A673 (cell line): ENCODE results near the gene SYNJ2. TPM values are rescaled to one million over a fixed set of nuclear protein-coding genes. Genes with fewer than 3 reads are reported as not detected.

Experiments used
- BruUV-seq: library from RNA; stranded (reverse); fragments of 400-500 nt; replicated peaks from 2 replicates; lab custom pipeline; 2021; lab: Mats Ljungman, UMichigan
- CTCF ChIA-PET: fragments of 300-600 bp; sonication (Branson Sonifier 250); formaldehyde crosslinking; loops from one replicate; lab custom pipeline; 2022; ENCODE audit warnings: antibody characterized with exemption; lab: Charles Lee
- POLR2A ChIA-PET: fragments of 300-600 bp; sonication (Branson Sonifier 250); formaldehyde crosslinking; loops from one replicate; lab custom pipeline; 2022; ENCODE audit warnings: antibody characterized with exemption; ENCODE audit not compliant: low non-redundant PET; lab: Charles Lee
- DNase-seq: peaks from one replicate; pipeline ENCODE4 v3.0.0-alpha.2; 2015; ENCODE audit warnings: low spot score
- H3K27ac ChIP-seq: fragments of 200-600 bp; sonication (generic); 2 replicates; pipeline ENCODE4 v1.5.1; 2016; ENCODE audit warnings: mixed run types, low read depth, mild to moderate bottlenecking, mixed read lengths, antibody characterized with exemption, low read length; ENCODE audit not compliant: poor library complexity, severe bottlenecking
- H3K27me3 ChIP-seq: fragments of 200-600 bp; sonication (generic); replicated peaks from 2 replicates; pipeline ENCODE4 v1.6.1; 2017; ENCODE audit warnings: mixed run types, low read depth, mild to moderate bottlenecking, mixed read lengths, antibody characterized with exemption, low read length; ENCODE audit not compliant: insufficient read depth, poor library complexity
- H3K36me3 ChIP-seq: fragments of 200-600 bp; sonication (generic); 2 replicates; pipeline ENCODE4 v1.6.1; 2016; ENCODE audit warnings: mixed run types, mild to moderate bottlenecking, mixed read lengths, antibody characterized with exemption, low read length; ENCODE audit not compliant: insufficient read depth, poor library complexity, severe bottlenecking
- H3K4me1 ChIP-seq: fragments of 200-600 bp; sonication (generic); 2 replicates; pipeline ENCODE4 v1.6.1; 2017; ENCODE audit warnings: mixed run types, mild to moderate bottlenecking, mixed read lengths, antibody characterized with exemption, low read length; ENCODE audit not compliant: insufficient read depth, poor library complexity, severe bottlenecking
- H3K4me3 ChIP-seq: fragments of 200-600 bp; sonication (generic); 2 replicates; pipeline ENCODE4 v1.5.1; 2016; ENCODE audit warnings: low read depth, mixed run types, mild to moderate bottlenecking, mixed read lengths, low read length; ENCODE audit not compliant: poor library complexity, severe bottlenecking
- H3K9me3 ChIP-seq: fragments of 200-600 bp; sonication (generic); 2 replicates; pipeline ENCODE4 v1.6.1; 2016; ENCODE audit warnings: mixed run types, low read depth, mild to moderate bottlenecking, mixed read lengths, antibody characterized with exemption, low read length; ENCODE audit not compliant: poor library complexity, severe bottlenecking
- EZH2 ChIP-seq: fragments of 200-600 bp; sonication (generic); IDR thresholded peaks from 2 replicates; pipeline ENCODE4 v1.6.1; 2017; ENCODE audit warnings: borderline replicate concordance, low read depth, mild to moderate bottlenecking, mixed read lengths, antibody characterized with exemption, low read length; ENCODE audit not compliant: poor library complexity, severe bottlenecking
- intact Hi-C: fragments of 100-400 bp; cut with micrococcal nuclease; formaldehyde crosslinking; loops from one replicate; pipeline ENCODE4 v1.10.0; 2022; ENCODE audit not compliant: unreplicated experiment
- total RNA-seq: library from RNA; stranded (reverse); gene quantifications from 2 replicates; pipeline ENCODE4 v1.2.3, GENCODE V29; 2021
- TF ChIP-seq, protein P1 (sequence below): fragments of 300-800, 200-600 bp; sonication (generic); conservative IDR thresholded peaks from 2 replicates; pipeline ENCODE4 v1.5.1; 2017; ENCODE audit warnings: low read depth, mild to moderate bottlenecking, antibody characterized with exemption, low read length, moderate library complexity, mixed read lengths

SYNJ2 gene
- total RNA-seq, 1 experiment from 2014 or later = 37.0 TPM

DNA sequence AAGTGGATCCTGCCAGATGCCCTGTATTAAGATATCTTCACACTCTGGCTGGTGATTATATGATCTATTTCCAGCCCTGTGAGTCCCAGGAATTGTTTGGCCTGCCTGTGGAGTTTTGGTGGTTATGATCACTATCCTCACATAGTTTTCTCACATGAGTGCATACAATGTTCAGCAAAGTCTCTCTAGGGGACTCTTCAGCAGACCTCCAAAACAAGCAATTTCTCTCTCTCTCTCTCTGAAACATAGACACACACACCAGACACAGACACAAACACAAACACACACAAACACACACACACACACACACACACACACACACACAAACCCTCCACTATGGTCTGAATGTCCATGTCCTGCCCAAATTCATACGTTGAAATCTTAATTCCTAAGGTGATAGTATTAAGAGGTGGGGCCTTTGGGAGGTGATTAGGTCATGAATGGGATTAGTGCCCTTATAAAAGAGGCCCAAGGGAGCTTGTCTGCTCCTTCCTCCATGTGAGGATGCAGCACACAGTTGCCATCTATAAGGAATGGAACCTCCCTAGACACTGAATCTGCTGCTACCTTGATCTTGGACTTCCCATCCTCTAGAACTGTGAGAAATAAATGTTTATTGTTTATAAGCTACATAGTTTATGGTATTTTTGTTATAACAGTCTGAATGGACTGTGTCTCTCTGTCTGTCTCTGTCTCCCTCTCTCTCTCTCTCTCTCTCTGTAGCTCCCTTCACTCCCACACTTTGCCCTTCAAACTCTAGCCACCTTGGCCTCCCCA, 22.0 kb upstream of the SYNJ2 start:
- Histone ChIP-seq H3K4me1 (no peaks in the 10 kb centered on the region), H3K36me3 (no peaks in the 10 kb centered on the region), H3K4me3 (no peak overlapping the region), H3K9me3 (peaks cover 8% of the 10 kb centered on the region), H3K27ac (no peak overlapping the region), H3K27me3 (no peaks in the 10 kb centered on the region)
- ChIA-PET CTCF (no interaction called here), POLR2A (no interaction called here)
- TF ChIP-seq EZH2 = no peak
- TF ChIP-seq, protein P1, sequence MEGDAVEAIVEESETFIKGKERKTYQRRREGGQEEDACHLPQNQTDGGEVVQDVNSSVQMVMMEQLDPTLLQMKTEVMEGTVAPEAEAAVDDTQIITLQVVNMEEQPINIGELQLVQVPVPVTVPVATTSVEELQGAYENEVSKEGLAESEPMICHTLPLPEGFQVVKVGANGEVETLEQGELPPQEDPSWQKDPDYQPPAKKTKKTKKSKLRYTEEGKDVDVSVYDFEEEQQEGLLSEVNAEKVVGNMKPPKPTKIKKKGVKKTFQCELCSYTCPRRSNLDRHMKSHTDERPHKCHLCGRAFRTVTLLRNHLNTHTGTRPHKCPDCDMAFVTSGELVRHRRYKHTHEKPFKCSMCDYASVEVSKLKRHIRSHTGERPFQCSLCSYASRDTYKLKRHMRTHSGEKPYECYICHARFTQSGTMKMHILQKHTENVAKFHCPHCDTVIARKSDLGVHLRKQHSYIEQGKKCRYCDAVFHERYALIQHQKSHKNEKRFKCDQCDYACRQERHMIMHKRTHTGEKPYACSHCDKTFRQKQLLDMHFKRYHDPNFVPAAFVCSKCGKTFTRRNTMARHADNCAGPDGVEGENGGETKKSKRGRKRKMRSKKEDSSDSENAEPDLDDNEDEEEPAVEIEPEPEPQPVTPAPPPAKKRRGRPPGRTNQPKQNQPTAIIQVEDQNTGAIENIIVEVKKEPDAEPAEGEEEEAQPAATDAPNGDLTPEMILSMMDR = no peak
- intact Hi-C loops = no loop called here
- DNase-seq = no peak
- BruUV-seq = no TSS peak

DNA sequence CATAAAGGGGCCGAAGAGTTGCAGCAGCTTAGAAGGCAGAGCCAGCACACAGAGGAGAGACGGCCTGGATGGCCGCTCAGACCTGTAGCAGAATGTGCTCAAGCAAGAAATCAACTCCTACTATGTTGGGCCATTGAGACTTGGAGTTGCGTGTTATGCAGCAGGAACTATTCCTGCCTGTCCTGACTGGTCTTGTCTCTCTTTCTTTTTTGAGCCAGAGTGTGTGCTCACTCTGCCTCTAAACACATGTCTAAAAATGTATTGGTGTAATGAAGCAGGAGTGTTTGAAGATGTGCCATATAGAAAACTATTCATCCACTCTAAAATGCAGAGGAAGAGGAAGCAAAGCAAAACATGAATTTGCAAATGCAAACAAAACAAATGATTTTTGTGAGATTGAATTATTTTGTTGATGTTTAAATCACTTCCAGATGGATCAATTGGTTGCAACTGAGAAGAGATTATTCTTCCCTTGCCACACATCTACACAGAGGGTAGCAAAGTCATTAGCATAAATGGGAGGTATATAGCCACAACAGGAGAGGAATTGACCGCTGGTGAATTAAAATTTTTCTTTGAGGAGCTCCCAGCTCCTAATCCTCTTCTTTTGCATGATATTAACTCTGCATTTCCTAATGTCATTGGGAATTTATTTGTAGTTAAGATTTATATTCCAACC, 20.4 kb upstream of the SYNJ2 start:
- no peak for DNase-seq
- no peaks in the 10 kb centered on the region for H3K36me3 ChIP-seq
- POLR2A ChIA-PET = no interaction called here
- no peak overlapping the region for H3K4me3 ChIP-seq
- peaks cover 8% of the 10 kb centered on the region for H3K9me3 ChIP-seq
- CTCF ChIA-PET = no interaction called here
- H3K27me3 ChIP-seq = no peaks in the 10 kb centered on the region
- H3K27ac ChIP-seq = no peak overlapping the region
- H3K4me1 ChIP-seq = no peaks in the 10 kb centered on the region
- no TSS peak for BruUV-seq
- intact Hi-C loops = no loop called here
- no peak for TF ChIP-seq EZH2
- TF ChIP-seq, protein P1 = no peak

DNA sequence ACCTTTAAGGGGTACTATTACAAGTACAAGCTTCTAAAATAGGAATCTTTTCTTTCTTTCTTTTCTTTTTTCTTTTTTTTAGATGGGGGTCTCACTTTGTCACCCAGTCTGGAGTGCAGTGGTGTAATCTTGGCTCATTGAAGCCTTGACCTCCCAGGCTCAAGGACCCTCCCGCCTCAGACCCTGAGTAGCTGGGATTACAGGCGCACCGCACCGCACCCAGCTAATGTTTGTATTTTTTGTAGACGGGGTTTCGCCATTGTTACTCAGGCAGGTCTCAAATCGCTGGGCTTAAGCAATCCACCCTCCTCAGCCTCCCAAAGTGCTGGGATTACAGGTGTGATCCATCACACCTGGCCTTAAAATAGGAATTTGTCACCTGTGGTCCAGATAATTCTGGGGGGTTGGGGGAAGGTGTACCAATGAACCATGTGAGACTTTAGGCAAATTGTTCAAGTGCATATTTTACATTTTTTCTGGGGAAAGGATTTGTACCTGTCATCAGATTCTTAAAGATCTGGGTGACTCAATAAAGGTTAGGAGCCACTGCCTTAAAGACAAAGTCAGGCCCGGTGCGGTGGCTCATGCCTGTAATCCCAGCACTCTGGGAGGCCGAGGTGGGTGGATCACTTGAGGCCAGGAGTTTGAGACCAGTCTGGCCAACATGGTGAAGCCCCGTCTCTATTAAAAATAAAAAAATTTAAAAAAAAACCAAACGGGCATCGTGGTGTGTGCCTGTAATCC, 19.7 kb upstream of the SYNJ2 start:
- Histone ChIP-seq H3K4me3 (no peak overlapping the region), H3K9me3 (peaks cover 8% of the 10 kb centered on the region), H3K27ac (no peak overlapping the region), H3K36me3 (no peaks in the 10 kb centered on the region), H3K27me3 (no peaks in the 10 kb centered on the region), H3K4me1 (no peaks in the 10 kb centered on the region)
- ChIA-PET CTCF (no interaction called here), POLR2A (no interaction called here)
- intact Hi-C loops = no loop called here
- no peak for DNase-seq
- no peak for TF ChIP-seq EZH2
- TF ChIP-seq, protein P1 = no peak
- no TSS peak for BruUV-seq
